ENCODE measurements around the gene MYRF. TPM values are rescaled to one million over a fixed set of nuclear protein-coding genes. Genes with fewer than 3 reads are reported as not detected.
A peak's percentile ranks its signal among the peaks of the same experiment; 100 is the strongest.

MYRF gene
- total RNA-seq, 4 donors from 2014 or later = 0.09 to 0.95 (median 0.22) TPM; not detected in 1

- Histone ChIP-seq H3K9me3 (no peaks in the 10 kb centered on the region), H3K36me3 (peaks cover 0 to 73% (median 33%) of the 10 kb centered on the region in 3 donors), H3K27me3 (no peaks in the 10 kb centered on the region), H3K27ac (no peak overlapping the region), H3K4me3 (no peak overlapping the region), H3K4me1 (peaks cover 0 to 11% (median 0%) of the 10 kb centered on the region in 3 donors)
- intact Hi-C loops (cut with DNase I) = no loop called here
- TF ChIP-seq CTCF (IDR thresholded peaks at IDR 0.05) (no peak), POLR2A (IDR thresholded peaks at IDR 0.05) (no peak)
- no peak for DNase-seq
- 73 to 87% methylated on average over 3 to 5 of the region's 7 CpGs for WGBS, 2 donors
Measured at GRCh38 chr11:61784506-61784805, 32.0 kb downstream of the MYRF start.

- no peak overlapping the region for H3K4me3 ChIP-seq
- intact Hi-C loops (cut with DNase I) = no loop called here
- H3K9me3 ChIP-seq = no peaks in the 10 kb centered on the region
- WGBS, 2 donors = 90 to 100% methylated on average over 3 to 6 of the region's 11 CpGs
- H3K36me3 ChIP-seq = peaks cover 0 to 84% (median 43%) of the 10 kb centered on the region in 3 donors
- H3K4me1 ChIP-seq = peaks cover 0 to 12% (median 0%) of the 10 kb centered on the region in 3 donors
- DNase-seq = no peak
- no peak overlapping the region for H3K27ac ChIP-seq
- no peak for TF ChIP-seq POLR2A (IDR thresholded peaks at IDR 0.05)
- TF ChIP-seq CTCF (IDR thresholded peaks at IDR 0.05) = no peak
- no peaks in the 10 kb centered on the region for H3K27me3 ChIP-seq
Measured at GRCh38 chr11:61785837-61786402, 33.5 kb downstream of the MYRF start.

- H3K27ac ChIP-seq = no peak overlapping the region
- no peaks in the 10 kb centered on the region for H3K9me3 ChIP-seq
- 64% methylated on average over 7 to 8 of the region's 9 CpGs for WGBS, 2 donors
- peaks cover 0 to 76% (median 43%) of the 10 kb centered on the region in 3 donors for H3K36me3 ChIP-seq
- H3K4me1 ChIP-seq = peaks cover 6 to 25% (median 10%) of the 10 kb centered on the region in 3 donors
- intact Hi-C loops (cut with DNase I) = no loop called here
- no peak for DNase-seq
- no peak overlapping the region for H3K4me3 ChIP-seq
- TF ChIP-seq POLR2A (IDR thresholded peaks at IDR 0.05) (no peak), CTCF (IDR thresholded peaks at IDR 0.05) (peak in 3 of 6 experiments; percentile 14 to 55 (median 42))
- no peaks in the 10 kb centered on the region for H3K27me3 ChIP-seq
Measured at GRCh38 chr11:61787928-61788491, 35.6 kb downstream of the MYRF start.

- Histone ChIP-seq H3K4me1 (peaks cover 12 to 37% (median 20%) of the 10 kb centered on the region in 3 donors), H3K36me3 (peaks cover 0 to 49% (median 30%) of the 10 kb centered on the region in 3 donors), H3K27me3 (no peaks in the 10 kb centered on the region), H3K9me3 (no peaks in the 10 kb centered on the region), H3K4me3 (peak overlapping the region; percentile 49 to 89 (median 76)), H3K27ac (peak overlapping the region; percentile 89 to 99 (median 95))
- DNase-seq = no peak
- WGBS, 2 donors = 2 to 3% methylated on average over 9 to 13 of the region's 14 CpGs
- TF ChIP-seq CTCF (IDR thresholded peaks at IDR 0.05) = no peak
- no peak for TF ChIP-seq POLR2A (IDR thresholded peaks at IDR 0.05)
- intact Hi-C loops (cut with DNase I) = loop anchor here (10.0 kb wide), 1 partner anchor 313 kb away; no protein-coding TSS in a partner anchor
Measured at GRCh38 chr11:61791737-61792309, 39.4 kb downstream of the MYRF start.
